ENCODE measurements around the gene CPHXL. TPM values are rescaled to one million over a fixed set of nuclear protein-coding genes. Genes with fewer than 3 reads are reported as not detected.

CPHXL gene
- polyA plus RNA-seq = not detected

DNA sequence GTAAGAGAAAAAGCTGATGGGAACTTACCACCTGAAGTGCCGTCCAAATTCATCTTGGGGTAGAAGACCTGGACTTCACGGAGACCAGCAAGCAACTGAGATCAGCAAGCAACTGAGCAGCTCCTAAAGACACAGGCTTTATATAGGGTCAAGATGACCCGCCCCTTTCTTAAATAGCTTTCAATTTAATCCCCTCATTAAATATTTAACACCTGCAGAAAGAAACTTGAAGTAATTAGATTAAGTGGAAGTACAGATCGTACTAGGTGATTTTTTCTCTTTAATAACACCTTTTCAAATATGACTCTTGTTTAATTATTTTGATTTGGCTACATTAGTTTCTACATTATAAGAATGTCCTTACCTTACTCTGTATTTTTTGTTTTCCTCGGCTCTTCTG is at the start of gene CPHXL:
CPHXL (minus strand) TSS at position 101 of the 400 bp plus-strand sequence; CDS start at position 53, 48 bp downstream.
- Mint-ChIP-seq H3K4me1 (no peaks in the 10 kb centered on the region), H3K27me3 (no peaks in the 10 kb centered on the region), H3K4me3 (no peak within 1 kb of the TSS), H3K36me3 (no peaks in the 10 kb centered on the region), H3K9me3 (peaks cover 0 to 9% (median 2%) of the 10 kb centered on the region in 3 donors), H3K27ac (no peak within 1 kb of the TSS)

- peaks cover 0 to 5% (median 0%) of the 10 kb centered on the region in 3 donors for H3K9me3 Mint-ChIP-seq
- peaks cover 2% of the 10 kb centered on the region for H3K36me3 Mint-ChIP-seq
- no peak overlapping the region for H3K4me3 Mint-ChIP-seq
- H3K27ac Mint-ChIP-seq = no peak overlapping the region
- peaks cover 0 to 4% (median 0%) of the 10 kb centered on the region in 3 donors for H3K4me1 Mint-ChIP-seq
- H3K27me3 Mint-ChIP-seq = peaks cover 9% of the 10 kb centered on the region
These were observed 47.9 kb upstream of the CPHXL start for GRCh38 chr16:75774197-75774596.

GRCh38 chr16:75770051-75770450 is 43.8 kb upstream of the CPHXL start:
- Mint-ChIP-seq H3K27me3 (peaks cover 3% of the 10 kb centered on the region), H3K4me3 (no peak overlapping the region), H3K4me1 (peaks cover 0 to 4% (median 0%) of the 10 kb centered on the region in 3 donors), H3K36me3 (peaks cover 2% of the 10 kb centered on the region), H3K27ac (no peak overlapping the region), H3K9me3 (peaks cover 0 to 2% (median 0%) of the 10 kb centered on the region in 3 donors)

DNA sequence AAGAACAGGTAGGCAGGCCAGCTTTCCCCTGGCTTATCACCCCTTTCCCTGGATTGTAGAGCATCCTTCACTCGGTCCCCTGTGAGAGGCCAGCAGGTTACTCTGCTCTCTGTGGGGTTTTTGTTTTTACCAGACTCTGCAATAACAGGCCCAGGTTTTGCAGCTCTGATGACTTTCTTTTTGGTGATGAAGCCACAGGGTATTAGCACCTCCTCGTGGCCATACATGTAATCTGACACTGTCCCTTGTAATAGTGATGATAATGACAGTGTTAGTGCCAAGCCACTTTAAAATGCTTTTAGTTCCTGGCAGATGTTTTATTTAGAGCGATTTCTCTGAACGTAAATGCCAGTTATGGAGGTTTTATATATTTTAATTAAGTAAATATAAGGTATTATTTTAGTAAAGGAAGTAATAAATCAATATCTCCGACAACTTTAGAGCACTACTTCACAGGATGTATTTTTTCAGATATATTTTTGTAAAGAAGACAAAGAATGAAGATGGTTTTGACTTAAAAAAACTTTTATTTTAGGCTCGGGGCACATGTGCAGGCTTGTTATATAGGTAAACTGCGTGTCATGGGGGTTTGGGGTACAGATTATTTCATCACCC is 38.0 kb upstream of the CPHXL start:
- H3K36me3 Mint-ChIP-seq = no peaks in the 10 kb centered on the region
- peaks cover 0 to 4% (median 0%) of the 10 kb centered on the region in 3 donors for H3K9me3 Mint-ChIP-seq
- peaks cover 13 to 17% (median 14%) of the 10 kb centered on the region in 3 donors for H3K4me1 Mint-ChIP-seq
- peak overlapping the region in 2 of 4 donors; percentile 16 to 33 for H3K4me3 Mint-ChIP-seq
- peaks cover 2% of the 10 kb centered on the region for H3K27me3 Mint-ChIP-seq
- peak overlapping the region in 1 of 3 donors; percentile 55 for H3K27ac Mint-ChIP-seq

DNA sequence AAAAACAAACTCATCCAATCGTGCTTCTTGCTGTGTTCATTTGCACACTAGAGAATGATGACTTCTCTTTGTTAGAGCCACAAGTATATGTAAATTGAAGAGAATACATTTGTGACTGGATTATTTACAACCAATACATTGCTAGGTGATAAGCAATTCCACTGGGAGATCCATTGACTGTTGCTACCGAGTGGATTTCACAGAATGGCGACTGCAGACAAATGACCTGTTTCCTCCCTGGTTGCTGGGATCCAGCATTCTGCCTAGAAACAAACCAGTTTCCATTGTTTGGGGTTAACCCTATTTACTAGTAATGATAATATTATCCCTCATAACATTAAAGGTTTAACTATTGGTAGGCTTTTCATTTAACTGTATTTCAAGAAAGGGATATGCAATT is 36.9 kb upstream of the CPHXL start:
- Mint-ChIP-seq H3K4me1 (peaks cover 14 to 19% (median 14%) of the 10 kb centered on the region in 3 donors), H3K27ac (peak overlapping the region in 1 of 3 donors; percentile 25), H3K36me3 (no peaks in the 10 kb centered on the region), H3K27me3 (peaks cover 2% of the 10 kb centered on the region), H3K4me3 (no peak overlapping the region), H3K9me3 (peaks cover 0 to 4% (median 0%) of the 10 kb centered on the region in 3 donors)

GRCh38 chr16:75762746-75763145 is 36.5 kb upstream of the CPHXL start:
- H3K36me3 Mint-ChIP-seq = no peaks in the 10 kb centered on the region
- H3K4me1 Mint-ChIP-seq = peaks cover 14 to 21% (median 16%) of the 10 kb centered on the region in 3 donors
- no peak overlapping the region for H3K4me3 Mint-ChIP-seq
- peaks cover 2% of the 10 kb centered on the region for H3K27me3 Mint-ChIP-seq
- H3K9me3 Mint-ChIP-seq = peaks cover 0 to 4% (median 0%) of the 10 kb centered on the region in 3 donors
- H3K27ac Mint-ChIP-seq = peak overlapping the region in 1 of 3 donors; percentile 25

- Mint-ChIP-seq H3K36me3 (no peaks in the 10 kb centered on the region), H3K9me3 (peaks cover 0 to 4% (median 0%) of the 10 kb centered on the region in 3 donors), H3K4me3 (peak overlapping the region; percentile 60 to 87 (median 76)), H3K27me3 (peaks cover 2% of the 10 kb centered on the region), H3K4me1 (peaks cover 14 to 24% (median 16%) of the 10 kb centered on the region in 3 donors), H3K27ac (peak overlapping the region; percentile 77 to 94 (median 78))
These were observed 34.8 kb upstream of the CPHXL start for GRCh38 chr16:75761108-75761507.

DNA sequence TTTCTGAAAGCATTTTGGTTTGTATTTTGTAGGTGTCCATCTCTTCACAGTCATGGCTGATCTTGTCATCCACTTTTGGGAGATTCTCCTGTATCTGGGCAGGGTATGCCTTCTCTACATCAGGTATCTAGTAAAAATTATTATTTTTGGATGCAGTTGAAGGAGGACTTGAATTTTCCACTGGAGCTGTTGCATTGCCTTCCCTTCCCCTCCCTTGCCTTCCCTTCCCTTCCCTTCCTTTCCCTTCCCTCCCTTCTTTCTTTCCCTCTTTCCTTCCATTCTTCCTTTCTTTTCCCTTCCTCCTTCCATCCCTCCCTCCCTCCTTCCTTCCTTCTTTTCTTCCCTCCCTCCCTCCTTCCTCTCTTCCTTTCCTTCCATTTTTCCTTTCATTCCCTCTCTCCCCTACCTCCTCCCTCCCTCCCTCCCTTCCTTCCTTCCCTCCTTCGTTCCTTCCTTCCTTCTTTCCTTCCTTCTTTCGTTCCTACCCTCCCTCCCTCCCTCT is 33.8 kb upstream of the CPHXL start:
- H3K27ac Mint-ChIP-seq = no peak overlapping the region
- no peak overlapping the region for H3K4me3 Mint-ChIP-seq
- peaks cover 0 to 4% (median 0%) of the 10 kb centered on the region in 3 donors for H3K9me3 Mint-ChIP-seq
- H3K4me1 Mint-ChIP-seq = peaks cover 14 to 24% (median 16%) of the 10 kb centered on the region in 3 donors
- H3K36me3 Mint-ChIP-seq = no peaks in the 10 kb centered on the region
- peaks cover 2% of the 10 kb centered on the region for H3K27me3 Mint-ChIP-seq

GRCh38 chr16:75758215-75758614 is 31.9 kb upstream of the CPHXL start:
- Mint-ChIP-seq H3K4me3 (no peak overlapping the region), H3K4me1 (peaks cover 13 to 20% (median 14%) of the 10 kb centered on the region in 3 donors), H3K9me3 (peaks cover 0 to 4% (median 0%) of the 10 kb centered on the region in 3 donors), H3K27ac (peak overlapping the region in 1 of 3 donors; percentile 81), H3K27me3 (peaks cover 2% of the 10 kb centered on the region), H3K36me3 (no peaks in the 10 kb centered on the region)

GRCh38 chr16:75754141-75754540 is 27.9 kb upstream of the CPHXL start:
- Mint-ChIP-seq H3K27me3 (peaks cover 3% of the 10 kb centered on the region), H3K4me3 (no peak overlapping the region), H3K27ac (no peak overlapping the region), H3K9me3 (no peaks in the 10 kb centered on the region), H3K36me3 (no peaks in the 10 kb centered on the region), H3K4me1 (peaks cover 0 to 7% (median 3%) of the 10 kb centered on the region in 3 donors)

- H3K27ac Mint-ChIP-seq = no peak overlapping the region
- peaks cover 6% of the 10 kb centered on the region for H3K27me3 Mint-ChIP-seq
- no peaks in the 10 kb centered on the region for H3K9me3 Mint-ChIP-seq
- no peak overlapping the region for H3K4me3 Mint-ChIP-seq
- no peaks in the 10 kb centered on the region for H3K4me1 Mint-ChIP-seq
- H3K36me3 Mint-ChIP-seq = no peaks in the 10 kb centered on the region
These were observed 24.2 kb upstream of the CPHXL start for GRCh38 chr16:75750528-75750927.

DNA sequence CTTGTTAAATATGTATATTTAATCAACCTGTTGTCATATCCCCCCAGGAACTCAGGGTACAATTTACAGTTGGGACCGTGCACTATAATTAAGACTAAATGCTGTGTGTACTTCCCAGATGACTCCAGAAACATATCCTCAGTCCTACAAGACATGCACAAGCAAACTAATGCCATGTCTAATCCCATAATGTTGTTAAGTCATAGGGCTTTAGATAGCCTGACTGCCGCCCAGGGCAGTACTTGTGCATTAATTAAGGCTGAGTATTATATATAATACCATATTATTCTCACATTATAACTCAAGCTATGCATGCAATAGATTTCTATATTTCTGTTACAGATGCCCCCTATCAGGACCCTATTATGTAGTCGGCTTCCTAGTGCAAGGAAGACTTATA is 20.1 kb upstream of the CPHXL start:
- Mint-ChIP-seq H3K27me3 (peaks cover 3% of the 10 kb centered on the region), H3K9me3 (peaks cover 11 to 16% (median 11%) of the 10 kb centered on the region in 3 donors), H3K4me1 (no peaks in the 10 kb centered on the region), H3K4me3 (no peak overlapping the region), H3K27ac (no peak overlapping the region), H3K36me3 (no peaks in the 10 kb centered on the region)

DNA sequence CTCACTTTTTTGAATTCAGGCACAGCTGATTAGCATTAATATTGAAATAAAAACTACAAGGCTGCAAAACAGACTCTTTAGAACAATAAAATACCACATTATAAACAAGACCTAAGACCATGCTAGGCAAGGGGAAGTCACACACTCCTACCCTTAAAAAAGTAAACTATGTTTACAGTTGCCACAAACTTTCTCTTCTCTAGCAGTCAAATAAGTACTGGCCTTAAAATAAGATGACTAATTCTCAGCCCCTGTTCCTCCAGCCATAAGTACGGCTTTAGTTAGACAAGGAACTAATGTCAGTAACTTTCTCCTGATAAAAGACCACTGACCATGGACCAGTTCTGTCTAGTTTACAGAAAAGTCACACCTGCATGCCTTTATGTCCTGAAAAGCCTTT is 19.5 kb upstream of the CPHXL start:
- no peaks in the 10 kb centered on the region for H3K36me3 Mint-ChIP-seq
- peaks cover 11 to 16% (median 11%) of the 10 kb centered on the region in 3 donors for H3K9me3 Mint-ChIP-seq
- no peak overlapping the region for H3K27ac Mint-ChIP-seq
- H3K4me1 Mint-ChIP-seq = no peaks in the 10 kb centered on the region
- H3K4me3 Mint-ChIP-seq = no peak overlapping the region
- H3K27me3 Mint-ChIP-seq = peaks cover 3% of the 10 kb centered on the region

DNA sequence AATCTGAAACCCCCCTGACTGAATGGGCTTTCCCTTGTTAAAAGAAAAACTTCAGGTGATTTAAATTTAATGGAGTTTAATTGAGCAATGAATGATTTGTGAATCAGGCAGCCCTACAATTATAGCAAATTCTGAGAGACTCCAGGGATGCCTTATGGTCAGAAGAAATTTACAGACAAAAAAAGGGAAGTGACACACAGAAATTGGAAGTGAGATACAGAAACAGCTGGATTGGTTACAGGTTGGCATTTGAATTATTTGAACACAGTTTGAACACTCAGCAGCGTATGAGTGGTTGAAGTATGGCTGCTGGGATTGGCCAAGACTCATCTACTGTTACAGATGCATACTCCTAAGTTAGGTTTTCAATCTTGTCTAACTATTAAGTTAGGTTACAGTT is 19.0 kb upstream of the CPHXL start:
- Mint-ChIP-seq H3K27me3 (peaks cover 3% of the 10 kb centered on the region), H3K4me3 (no peak overlapping the region), H3K36me3 (no peaks in the 10 kb centered on the region), H3K4me1 (no peaks in the 10 kb centered on the region), H3K27ac (no peak overlapping the region), H3K9me3 (peaks cover 11 to 16% (median 11%) of the 10 kb centered on the region in 3 donors)

GRCh38 chr16:75742424-75743047 is 16.2 kb upstream of the CPHXL start:
- Mint-ChIP-seq H3K27ac (no peak overlapping the region), H3K4me1 (no peaks in the 10 kb centered on the region), H3K4me3 (no peak overlapping the region), H3K36me3 (no peaks in the 10 kb centered on the region), H3K27me3 (no peaks in the 10 kb centered on the region), H3K9me3 (peaks cover 11 to 16% (median 11%) of the 10 kb centered on the region in 3 donors)

Data from IgD-negative memory B cell (primary cell).